GM19193 (cell line): ENCODE data around the gene PPM1H.

Experiments used
- POLR2A ChIP-seq: IDR thresholded peaks from 4 replicates; pipeline ENCODE4 v1.6.1; 2011; ENCODE audit not compliant: insufficient read depth, insufficient read length; ENCODE audit errors: extremely low read depth

Gene PPM1H

DNA sequence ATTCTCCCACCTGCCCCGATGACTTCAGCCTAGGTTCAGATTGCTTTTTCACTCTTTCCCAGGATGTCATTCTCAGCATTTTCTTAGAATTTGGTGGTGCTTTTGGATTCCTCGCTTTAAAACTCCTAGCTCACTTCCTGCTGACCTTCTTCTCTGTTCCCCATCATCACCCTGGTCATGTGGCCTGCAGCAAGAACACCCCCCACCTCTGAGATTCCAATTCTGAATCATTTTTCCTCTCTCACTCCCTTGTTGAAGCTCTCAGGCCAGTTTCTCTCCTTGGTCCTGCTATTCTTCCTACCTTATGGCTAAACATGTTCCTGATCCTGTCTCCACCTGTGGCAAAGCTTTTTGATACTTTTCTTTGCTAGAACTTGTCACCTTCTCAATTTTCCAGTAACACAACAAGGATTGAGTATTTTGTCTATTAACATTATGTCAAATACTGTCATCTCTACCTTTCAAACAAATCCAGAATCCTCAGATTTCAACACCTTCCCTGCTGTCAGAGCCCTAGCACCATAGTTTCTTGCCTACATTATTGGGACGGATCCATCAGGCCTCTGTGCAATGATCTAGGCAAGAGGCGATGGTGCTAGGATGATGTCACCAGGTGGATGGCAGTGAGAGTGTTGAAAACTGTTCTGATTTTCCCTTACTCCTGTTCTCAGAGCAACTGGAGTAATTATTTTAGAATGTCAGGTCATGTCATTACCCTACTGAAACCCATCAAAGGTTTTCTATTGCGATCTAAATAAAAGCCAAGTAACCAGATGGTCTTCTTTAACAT, 234.7 kb downstream of the PPM1H start:
- TF ChIP-seq POLR2A = no peak

DNA sequence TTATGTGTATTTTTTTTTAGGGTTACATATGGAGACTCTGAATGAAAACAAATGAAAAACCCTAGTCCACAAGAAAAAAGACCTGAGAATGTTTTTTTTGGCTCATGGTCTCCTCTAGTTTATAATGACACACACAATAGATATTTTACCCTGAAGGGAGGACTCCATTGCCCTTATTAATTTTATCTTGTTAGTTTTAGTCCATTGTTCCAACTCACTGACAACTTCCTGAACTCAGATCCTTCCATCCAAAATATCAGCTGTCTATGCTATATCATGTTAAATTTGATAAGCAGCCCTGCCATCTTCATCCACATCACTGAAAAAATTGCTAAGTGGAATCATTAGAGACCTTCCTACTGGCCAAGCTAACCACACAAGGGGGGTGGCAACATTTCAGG, 236.2 kb downstream of the PPM1H start:
- no peak for TF ChIP-seq POLR2A

DNA sequence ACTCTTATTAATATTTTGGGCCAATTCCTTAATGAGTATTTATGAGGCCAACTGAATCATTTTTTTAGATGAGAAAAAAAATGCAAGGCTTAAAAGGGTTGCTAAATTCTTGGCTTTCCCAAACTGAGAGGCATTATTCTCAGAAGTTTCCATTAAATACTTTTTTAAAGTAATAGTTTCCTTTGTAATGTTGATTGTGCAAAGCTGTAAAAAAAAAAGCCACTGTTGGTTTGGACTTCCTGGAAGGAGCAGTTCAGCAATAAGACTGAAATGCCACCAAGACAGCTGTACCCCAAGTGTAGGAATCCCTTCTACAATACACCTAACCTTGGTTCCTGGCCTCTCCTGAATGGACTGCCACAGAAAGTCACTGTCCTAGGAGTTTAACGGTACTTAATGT, 237.1 kb downstream of the PPM1H start:
- no peak for TF ChIP-seq POLR2A

DNA sequence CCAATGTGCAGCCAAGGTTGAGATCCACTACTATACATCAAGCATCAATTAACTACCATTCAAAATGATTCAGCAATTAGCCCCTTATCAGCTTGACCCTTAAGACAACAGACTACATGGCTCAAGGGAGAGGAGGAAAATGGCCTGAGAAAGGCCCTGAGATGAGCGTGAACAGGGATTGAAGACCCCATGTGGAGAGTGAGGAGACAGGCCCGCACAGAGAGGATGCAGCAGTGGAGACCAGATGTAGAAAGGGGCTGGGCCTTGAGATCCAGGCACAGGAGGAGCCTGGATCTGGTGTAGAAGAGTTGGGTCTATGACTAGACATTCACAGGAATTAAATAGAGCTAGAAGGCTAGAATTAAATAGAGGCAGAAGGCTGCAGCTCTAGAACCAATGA, 239.3 kb downstream of the PPM1H start:
- TF ChIP-seq POLR2A = no peak

DNA sequence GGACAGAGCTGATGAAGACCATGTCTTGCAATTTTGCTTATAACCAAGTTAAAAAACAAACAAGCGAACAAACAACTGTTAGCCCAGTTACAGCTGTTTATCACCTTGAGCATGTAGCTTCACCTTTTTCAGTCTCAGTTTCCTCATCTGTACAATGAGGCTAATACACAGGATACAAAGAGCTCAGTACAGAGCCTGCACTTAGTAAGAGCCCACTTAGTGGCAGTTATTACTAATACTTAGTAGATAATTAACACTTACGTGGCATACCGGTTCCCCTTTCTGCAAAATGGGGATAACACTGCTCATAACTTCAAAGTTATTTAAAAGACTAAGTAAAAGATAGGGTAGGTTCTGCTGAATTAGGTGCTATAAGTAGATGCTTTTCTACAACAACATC, 240.3 kb downstream of the PPM1H start:
- TF ChIP-seq POLR2A = no peak

DNA sequence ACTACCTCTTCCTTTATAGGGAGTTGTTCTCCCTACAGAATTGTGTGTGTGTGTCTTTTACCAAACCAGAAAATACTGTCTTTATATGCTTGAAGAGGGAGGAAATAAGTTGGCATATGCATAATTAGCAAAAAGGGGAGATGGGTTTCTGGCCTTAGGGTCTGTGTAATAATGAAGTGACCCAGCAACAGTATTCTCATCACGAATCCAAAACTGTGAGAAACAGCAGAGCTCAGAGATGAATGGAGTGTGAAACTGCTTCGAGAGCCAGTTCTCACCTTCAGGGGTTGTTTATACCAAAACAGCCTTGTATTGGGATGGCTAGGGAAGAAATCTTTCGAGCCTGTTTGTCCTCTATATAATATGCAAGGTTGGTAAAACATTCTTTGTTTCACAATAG, 240.8 kb downstream of the PPM1H start:
- TF ChIP-seq POLR2A = no peak

DNA sequence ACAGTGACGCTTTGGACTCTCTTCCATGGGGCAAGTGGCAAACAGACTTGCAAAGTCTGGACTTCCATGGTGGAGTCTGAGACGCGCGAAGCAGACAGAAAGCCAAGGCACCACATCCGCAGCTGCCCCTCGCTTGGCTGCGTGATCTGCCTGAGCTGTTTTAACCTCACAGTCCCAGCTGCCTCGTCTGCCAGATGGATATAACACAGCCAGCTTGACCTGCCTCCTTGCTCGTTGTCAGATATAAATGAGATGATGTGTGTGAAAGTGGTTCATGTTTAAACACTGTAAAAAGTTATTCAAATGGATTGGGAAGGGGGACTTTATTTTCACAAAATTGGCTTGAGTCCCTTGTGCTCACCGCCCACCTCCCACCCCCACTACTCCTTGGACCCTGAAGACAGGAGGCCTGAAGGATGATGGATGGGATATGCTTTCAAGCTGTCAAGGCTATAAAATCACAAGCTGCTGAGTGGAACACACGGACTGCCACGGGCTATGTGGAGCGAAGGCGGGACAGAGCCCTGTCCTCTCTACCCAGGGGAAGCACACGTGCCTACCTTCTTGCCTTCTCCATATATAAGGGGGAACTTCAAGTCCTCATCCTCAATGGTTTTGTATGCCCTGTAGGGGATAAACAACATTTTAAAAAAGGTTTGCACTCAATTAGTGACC, 241.4 kb downstream of the PPM1H start:
- no peak for TF ChIP-seq POLR2A

DNA sequence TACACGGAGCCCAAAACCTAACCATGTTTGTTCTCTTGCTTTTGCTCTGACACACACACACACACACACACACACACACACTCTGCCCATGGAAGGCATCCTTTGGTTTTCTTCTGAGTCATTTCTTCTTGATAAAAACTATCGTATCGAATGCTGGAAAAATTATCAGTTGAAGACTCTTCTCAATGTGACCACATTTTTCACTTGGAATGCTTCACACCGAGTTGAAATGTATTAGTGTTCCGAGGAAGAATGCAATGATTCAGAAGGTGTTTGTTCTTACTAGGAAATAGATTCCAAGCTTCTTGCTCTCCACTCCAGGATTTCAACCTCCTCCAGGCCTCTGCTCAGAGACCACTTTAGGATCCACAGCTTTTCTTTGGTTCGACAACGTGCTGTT, 242.1 kb downstream of the PPM1H start:
- TF ChIP-seq POLR2A = no peak

DNA sequence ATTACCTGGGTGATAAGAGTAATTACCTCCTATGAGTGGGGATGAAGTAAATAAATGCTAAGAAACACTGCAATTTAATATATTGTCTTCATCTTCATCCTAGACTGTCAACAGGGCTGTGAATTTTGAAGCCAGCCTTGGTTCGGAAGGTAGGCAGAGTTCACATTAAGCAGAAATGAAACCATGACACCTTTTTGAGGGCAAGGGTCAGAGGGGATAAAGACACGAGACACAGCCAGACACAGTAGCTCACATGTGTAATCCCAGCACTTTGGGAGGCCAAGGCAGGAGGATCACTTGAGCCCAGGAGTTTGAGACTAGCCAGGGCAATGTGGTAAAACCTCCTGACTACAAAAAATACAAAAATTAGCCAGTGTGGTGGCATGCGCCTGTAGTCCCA, 243.6 kb downstream of the PPM1H start:
- TF ChIP-seq POLR2A = no peak

DNA sequence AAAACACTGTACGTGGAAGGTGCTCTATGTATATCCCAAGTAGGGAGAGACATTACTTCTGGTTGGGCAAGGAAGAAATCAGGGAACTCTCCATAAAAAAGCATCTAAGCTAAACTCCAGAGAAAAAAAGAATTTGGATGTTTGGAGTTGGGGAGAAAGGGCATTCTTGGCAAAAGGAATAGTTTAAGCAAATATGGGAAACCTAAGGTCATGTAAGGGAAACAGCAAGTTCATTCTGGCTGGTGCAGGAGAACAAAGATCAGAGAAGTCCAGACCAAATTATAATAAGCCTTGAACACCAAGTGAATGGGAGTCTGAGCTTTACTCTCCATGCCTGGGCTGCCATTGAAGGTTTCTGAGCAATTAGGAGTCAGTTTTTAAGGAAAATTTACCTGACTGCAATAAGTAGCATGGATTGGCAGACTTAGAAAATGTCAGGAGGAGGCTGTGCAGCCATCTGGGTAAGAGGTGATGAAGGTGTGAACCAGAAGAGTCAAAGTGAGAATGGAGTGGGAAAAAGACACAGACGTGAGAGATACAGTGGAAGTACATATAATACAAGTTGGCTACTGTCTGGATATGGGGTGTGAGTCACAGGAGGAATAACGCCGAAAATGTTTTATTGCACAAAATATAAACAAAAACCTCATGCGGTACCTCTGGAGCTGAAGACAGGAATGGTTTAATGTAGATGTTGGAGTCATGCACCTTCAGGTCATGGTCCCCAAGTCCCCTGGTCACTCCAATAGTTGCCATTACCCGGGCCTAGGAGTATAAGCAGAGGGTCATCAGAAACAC, 245.7 kb downstream of the PPM1H start:
- no peak for TF ChIP-seq POLR2A

DNA sequence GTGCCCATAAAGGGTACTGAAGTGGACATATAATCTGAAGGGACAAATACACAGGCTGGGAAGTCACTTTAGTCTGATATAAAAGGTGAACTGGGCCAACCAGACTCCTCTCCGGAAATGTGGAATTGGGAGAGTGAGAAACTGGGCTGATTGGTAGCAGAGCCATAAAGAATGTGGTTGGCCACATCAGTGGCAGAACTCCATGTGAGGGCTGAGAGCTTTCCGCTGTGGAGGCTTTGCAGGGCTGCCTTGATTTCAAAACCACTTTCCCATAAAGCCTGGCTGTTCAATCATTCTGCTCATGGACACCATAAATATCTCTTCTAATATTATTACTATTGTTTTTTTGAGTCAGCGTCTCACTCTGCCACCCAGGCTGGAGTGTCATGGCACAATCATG, 248.0 kb downstream of the PPM1H start:
- no peak for TF ChIP-seq POLR2A

DNA sequence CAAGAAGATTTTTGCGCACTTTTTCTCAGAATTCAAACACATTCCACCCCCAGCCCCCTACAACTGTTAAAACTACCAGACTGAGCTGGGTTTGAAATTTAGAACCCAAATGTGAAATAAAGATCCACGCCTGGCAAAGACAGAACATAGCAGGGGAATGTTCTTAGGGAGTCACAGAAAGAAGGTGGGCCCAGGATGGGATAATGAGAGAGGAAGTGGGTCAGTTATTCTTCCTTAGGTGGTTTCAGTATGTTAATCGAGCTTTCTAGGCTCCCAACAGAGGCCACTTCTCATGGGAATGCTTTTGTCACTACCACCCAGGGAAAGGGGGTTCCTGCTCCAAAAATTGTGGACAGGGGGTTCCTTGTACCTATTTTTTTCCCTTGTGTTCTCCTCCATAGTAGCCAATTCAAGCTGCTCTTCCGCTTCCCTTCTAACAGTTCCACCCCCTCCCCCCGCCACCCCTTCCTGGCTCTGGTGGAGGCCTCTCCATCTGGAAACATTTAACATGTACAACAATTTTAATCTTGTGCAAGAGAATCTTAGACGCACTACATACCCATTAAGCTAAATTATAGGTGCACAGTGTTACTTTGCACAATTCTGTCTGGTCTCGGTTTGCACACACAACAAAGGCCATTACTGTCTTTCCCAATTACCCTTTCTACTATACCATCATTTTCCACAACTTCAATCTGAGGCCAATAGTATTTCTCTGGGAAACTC, 250.2 kb downstream of the PPM1H start:
- TF ChIP-seq POLR2A = no peak

DNA sequence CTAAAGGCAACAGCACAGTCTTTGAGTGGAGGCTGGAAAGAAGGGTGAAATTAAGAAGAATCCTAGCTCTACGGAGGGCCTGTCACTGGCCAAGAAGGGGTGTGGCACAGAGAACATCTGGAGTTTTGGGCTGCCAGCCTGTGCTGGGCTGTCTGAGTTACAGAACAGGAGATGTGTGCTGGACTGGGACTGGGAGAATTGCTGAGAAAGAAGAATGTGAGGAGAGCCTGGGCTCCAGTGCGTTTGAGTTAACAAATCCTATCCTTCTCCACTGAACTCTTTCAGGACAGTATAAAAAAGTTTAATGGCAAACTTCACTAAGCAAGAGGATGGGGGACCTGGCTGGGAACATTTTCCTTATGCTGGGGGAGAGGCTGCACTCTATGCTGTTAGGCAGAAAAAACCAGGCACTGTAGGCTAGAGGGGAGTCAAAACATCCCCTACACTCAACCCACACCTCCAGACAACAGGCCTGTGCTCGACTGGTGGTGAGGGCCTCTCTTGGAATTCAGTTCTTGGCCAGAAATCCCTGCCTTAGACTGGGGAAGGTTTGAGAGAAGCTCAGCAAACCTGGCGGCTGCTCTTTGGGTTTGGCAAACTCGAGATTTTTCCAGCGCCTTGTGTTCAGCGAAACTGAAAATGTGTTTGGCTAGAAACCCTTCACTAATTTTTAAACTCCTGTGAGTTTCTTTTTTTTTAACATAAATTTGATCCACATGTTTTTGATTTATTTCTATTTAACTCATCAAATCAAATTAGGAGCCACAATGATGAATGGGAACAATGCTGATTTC, 251.0 kb downstream of the PPM1H start:
- TF ChIP-seq POLR2A = no peak

DNA sequence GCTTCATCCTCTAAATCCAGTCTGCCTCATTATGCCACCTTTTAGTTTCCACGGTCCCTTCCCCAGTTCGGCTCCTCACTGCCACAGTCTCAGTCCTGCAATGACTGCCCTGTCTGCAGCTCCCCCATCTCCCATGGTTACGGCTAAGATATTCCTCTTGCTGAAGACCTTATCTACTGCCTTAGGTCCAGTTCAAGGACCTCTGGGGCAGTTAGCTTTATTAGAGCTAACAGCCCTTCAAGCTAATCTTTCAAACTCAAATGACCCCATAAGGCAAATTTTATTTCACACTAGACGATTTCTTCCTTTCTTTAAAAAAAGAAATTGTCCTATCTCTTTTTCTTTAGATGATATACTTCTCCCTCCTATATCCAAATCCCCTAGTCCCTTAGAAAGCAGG, 253.6 kb downstream of the PPM1H start:
- no peak for TF ChIP-seq POLR2A
